Fibroblast of the aortic adventitia (primary cell): ENCODE results near the gene CACNA1D. TPM values are rescaled to one million over a fixed set of nuclear protein-coding genes. Genes with fewer than 3 reads are reported as not detected.

Experiments used
- DNase-seq: peaks from one replicate; pipeline ENCODE4 v3.0.0-alpha.2; 2010; ENCODE audit warnings: low read depth
- H3K4me3 ChIP-seq: 2 replicates; pipeline ENCODE4 v1.5.1; 2011; ENCODE audit warnings: low read depth, mild to moderate bottlenecking, control low read depth, low read length, moderate library complexity
- total RNA-seq: library from RNA; depleted of rRNA; stranded (reverse); fragments of >200 nt; gene quantifications from 2 replicates; pipeline ENCODE4 v1.2.3, GENCODE V29; 2012; ENCODE audit warnings: low replicate concordance
- TF ChIP-seq, protein P1 (sequence below): IDR thresholded peaks from 2 replicates; pipeline ENCODE4 v1.5.1; 2011; ENCODE audit warnings: mild to moderate bottlenecking, low read length, control low read depth, inconsistent platforms; ENCODE audit not compliant: insufficient read depth

The CACNA1D gene
- total RNA-seq, 1 donor, result 1.9 TPM

GRCh38 chr3:53547327-53547726 lies 52.9 kb downstream of the CACNA1D start:
- TF ChIP-seq, protein P1, sequence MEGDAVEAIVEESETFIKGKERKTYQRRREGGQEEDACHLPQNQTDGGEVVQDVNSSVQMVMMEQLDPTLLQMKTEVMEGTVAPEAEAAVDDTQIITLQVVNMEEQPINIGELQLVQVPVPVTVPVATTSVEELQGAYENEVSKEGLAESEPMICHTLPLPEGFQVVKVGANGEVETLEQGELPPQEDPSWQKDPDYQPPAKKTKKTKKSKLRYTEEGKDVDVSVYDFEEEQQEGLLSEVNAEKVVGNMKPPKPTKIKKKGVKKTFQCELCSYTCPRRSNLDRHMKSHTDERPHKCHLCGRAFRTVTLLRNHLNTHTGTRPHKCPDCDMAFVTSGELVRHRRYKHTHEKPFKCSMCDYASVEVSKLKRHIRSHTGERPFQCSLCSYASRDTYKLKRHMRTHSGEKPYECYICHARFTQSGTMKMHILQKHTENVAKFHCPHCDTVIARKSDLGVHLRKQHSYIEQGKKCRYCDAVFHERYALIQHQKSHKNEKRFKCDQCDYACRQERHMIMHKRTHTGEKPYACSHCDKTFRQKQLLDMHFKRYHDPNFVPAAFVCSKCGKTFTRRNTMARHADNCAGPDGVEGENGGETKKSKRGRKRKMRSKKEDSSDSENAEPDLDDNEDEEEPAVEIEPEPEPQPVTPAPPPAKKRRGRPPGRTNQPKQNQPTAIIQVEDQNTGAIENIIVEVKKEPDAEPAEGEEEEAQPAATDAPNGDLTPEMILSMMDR, result no peak
- DNase-seq, result no peak

GRCh38 chr3:53550005-53550620 lies 55.7 kb downstream of the CACNA1D start:
- TF ChIP-seq, protein P1, result no peak
- DNase-seq, result no peak
- H3K4me3 ChIP-seq, result no peak overlapping the region

More at GRCh38 chr3:53547327-53547726, 52.9 kb downstream of the CACNA1D start:
- H3K4me3 ChIP-seq, result no peak overlapping the region

DNA sequence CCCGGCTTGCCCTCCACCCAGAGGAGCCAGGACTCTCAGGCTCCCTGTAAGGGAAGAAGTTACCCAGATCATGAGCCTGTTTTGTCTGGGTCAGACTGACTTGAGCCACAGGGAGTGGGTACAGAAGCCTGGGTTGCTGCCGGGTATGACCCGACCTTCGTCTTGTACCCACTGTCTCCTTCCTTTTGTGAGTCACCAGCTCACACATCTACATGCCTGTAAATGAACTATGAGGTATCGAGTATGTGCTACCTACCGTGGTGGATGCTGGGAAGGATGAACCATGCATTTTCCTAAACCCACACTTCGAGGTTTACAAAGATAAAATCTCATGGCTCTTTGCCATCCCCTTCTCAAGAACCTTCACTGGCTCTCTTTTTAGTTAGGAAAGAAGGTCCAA lies 56.9 kb downstream of the CACNA1D start:
- no peak for DNase-seq
- TF ChIP-seq, protein P1, result no peak
- H3K4me3 ChIP-seq, result no peak overlapping the region

- H3K4me3 ChIP-seq, result no peak overlapping the region
- DNase-seq, result no peak
- TF ChIP-seq, protein P1, result no peak
These were observed 58.3 kb downstream of the CACNA1D start for GRCh38 chr3:53552730-53553129.

- no peak overlapping the region for H3K4me3 ChIP-seq
- TF ChIP-seq, protein P1, result no peak
- DNase-seq, result no peak
These were observed 58.8 kb downstream of the CACNA1D start for GRCh38 chr3:53553200-53553599.

- DNase-seq, result no peak
- no peak overlapping the region for H3K4me3 ChIP-seq
- TF ChIP-seq, protein P1, result no peak
These were observed 60.2 kb downstream of the CACNA1D start for GRCh38 chr3:53554559-53555067.
